ENCODE data around the gene KCTD1. TPM values are rescaled to one million over a fixed set of nuclear protein-coding genes. Genes with fewer than 3 reads are reported as not detected.

KCTD1 gene
- total and polyA plus RNA-seq, 2 experiments from 2014 or later = 5.4 to 13.8 TPM

DNA sequence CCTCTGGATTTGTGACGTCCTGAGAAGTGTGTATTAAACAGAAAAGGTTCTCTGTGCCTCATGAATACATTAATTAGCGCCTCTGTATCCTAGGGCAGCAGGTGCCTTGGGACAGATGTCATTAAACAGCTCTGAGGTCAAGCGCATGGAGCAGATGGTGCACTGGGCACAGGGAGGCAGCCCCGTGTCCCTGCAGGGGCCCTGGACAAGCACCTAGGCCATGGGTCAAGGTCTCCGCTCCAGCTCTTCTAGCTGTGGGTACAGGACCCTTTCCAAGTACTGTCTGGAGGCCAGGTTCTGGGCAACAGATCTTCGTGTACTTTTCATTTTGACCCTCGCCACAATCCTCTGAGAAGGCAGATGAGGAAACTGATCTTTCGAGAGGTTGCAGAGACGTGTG lies 126.4 kb downstream of the KCTD1 start:
- H3K4me3 ChIP-seq = no peak overlapping the region
- H3K36me3 ChIP-seq (replicated peaks; ENCODE audit: insufficient read depth, low read depth) = no peaks in the 10 kb centered on the region
- no peak overlapping the region for H3K4me2 ChIP-seq
- peaks cover 4% of the 10 kb centered on the region for H3K4me1 ChIP-seq (ENCODE audit: insufficient read depth)
- H3K9me3 ChIP-seq (ENCODE audit: low read depth) = no peaks in the 10 kb centered on the region
- DNase-seq (ENCODE audit: low spot score) = no peak
- no peak overlapping the region for H2AFZ ChIP-seq
- H3K79me2 ChIP-seq = no peaks in the 10 kb centered on the region
- H3K27ac ChIP-seq = no peak overlapping the region
- TF ChIP-seq, protein P1, sequence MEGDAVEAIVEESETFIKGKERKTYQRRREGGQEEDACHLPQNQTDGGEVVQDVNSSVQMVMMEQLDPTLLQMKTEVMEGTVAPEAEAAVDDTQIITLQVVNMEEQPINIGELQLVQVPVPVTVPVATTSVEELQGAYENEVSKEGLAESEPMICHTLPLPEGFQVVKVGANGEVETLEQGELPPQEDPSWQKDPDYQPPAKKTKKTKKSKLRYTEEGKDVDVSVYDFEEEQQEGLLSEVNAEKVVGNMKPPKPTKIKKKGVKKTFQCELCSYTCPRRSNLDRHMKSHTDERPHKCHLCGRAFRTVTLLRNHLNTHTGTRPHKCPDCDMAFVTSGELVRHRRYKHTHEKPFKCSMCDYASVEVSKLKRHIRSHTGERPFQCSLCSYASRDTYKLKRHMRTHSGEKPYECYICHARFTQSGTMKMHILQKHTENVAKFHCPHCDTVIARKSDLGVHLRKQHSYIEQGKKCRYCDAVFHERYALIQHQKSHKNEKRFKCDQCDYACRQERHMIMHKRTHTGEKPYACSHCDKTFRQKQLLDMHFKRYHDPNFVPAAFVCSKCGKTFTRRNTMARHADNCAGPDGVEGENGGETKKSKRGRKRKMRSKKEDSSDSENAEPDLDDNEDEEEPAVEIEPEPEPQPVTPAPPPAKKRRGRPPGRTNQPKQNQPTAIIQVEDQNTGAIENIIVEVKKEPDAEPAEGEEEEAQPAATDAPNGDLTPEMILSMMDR (IDR thresholded peaks at IDR 0.05; ENCODE audit: poor library complexity) = no peak
- TF ChIP-seq EZH2phosphoT487 (IDR thresholded peaks at IDR 0.05; ENCODE audit: low read depth, severe bottlenecking, unreplicated experiment) (no peak), EZH2 (IDR thresholded peaks at IDR 0.05; ENCODE audit: borderline replicate concordance) (no peak)
- no peaks in the 10 kb centered on the region for H3K27me3 ChIP-seq
- no peaks in the 10 kb centered on the region for H3K9me2 ChIP-seq (replicated peaks; ENCODE audit: insufficient read depth)
- no peaks in the 10 kb centered on the region for H4K20me1 ChIP-seq (ENCODE audit: insufficient read depth, poor library complexity, severe bottlenecking)
- 94% methylated on average over 9 of the region's 9 CpGs for WGBS (ENCODE audit: low lambda C conversion rate, missing lambda C conversion rate)

DNA sequence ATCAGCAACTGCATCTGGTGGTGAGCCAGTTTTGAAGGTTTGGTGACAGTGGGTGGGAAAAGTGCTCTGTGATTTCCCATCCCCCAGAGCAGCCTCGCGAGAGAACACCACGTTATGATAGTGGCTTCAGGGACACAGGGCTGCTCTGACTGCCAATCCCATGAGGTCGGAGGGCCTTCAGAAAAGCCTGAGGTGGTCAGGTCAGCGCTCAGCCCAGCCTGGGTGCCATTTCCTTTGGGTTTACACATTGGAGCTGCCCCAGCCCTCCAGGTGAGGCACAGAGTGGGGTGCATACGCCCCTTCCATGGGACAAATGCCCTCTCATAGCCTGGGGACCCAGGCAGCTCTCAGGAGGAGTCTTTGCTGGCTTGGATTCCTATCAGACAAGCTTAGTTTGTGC lies 126.8 kb downstream of the KCTD1 start:
- H3K36me3 ChIP-seq (replicated peaks; ENCODE audit: insufficient read depth, low read depth) = no peaks in the 10 kb centered on the region
- no peaks in the 10 kb centered on the region for H3K79me2 ChIP-seq
- H4K20me1 ChIP-seq (ENCODE audit: insufficient read depth, poor library complexity, severe bottlenecking) = no peaks in the 10 kb centered on the region
- H3K27me3 ChIP-seq = no peaks in the 10 kb centered on the region
- H3K9me2 ChIP-seq (replicated peaks; ENCODE audit: insufficient read depth) = no peaks in the 10 kb centered on the region
- peaks cover 4% of the 10 kb centered on the region for H3K4me1 ChIP-seq (ENCODE audit: insufficient read depth)
- no peak overlapping the region for H2AFZ ChIP-seq
- H3K4me3 ChIP-seq = no peak overlapping the region
- no peaks in the 10 kb centered on the region for H3K9me3 ChIP-seq (ENCODE audit: low read depth)
- 82% methylated on average over 6 of the region's 6 CpGs for WGBS (ENCODE audit: low lambda C conversion rate, missing lambda C conversion rate)
- H3K4me2 ChIP-seq = no peak overlapping the region
- H3K27ac ChIP-seq = no peak overlapping the region
- no peak for DNase-seq (ENCODE audit: low spot score)
- no peak for TF ChIP-seq EZH2 (IDR thresholded peaks at IDR 0.05; ENCODE audit: borderline replicate concordance)
- TF ChIP-seq EZH2phosphoT487 (IDR thresholded peaks at IDR 0.05; ENCODE audit: low read depth, severe bottlenecking, unreplicated experiment) = no peak
- TF ChIP-seq, protein P1 (IDR thresholded peaks at IDR 0.05; ENCODE audit: poor library complexity) = no peak

- H3K9me3 ChIP-seq (ENCODE audit: low read depth) = no peaks in the 10 kb centered on the region
- H3K4me2 ChIP-seq = no peak overlapping the region
- no peaks in the 10 kb centered on the region for H3K9me2 ChIP-seq (replicated peaks; ENCODE audit: insufficient read depth)
- H3K4me1 ChIP-seq (ENCODE audit: insufficient read depth) = peaks cover 4% of the 10 kb centered on the region
- H4K20me1 ChIP-seq (ENCODE audit: insufficient read depth, poor library complexity, severe bottlenecking) = no peaks in the 10 kb centered on the region
- no peak for DNase-seq (ENCODE audit: low spot score)
- no peak overlapping the region for H3K27ac ChIP-seq
- H3K27me3 ChIP-seq = no peaks in the 10 kb centered on the region
- TF ChIP-seq EZH2phosphoT487 (IDR thresholded peaks at IDR 0.05; ENCODE audit: low read depth, severe bottlenecking, unreplicated experiment) = no peak
- TF ChIP-seq EZH2 (IDR thresholded peaks at IDR 0.05; ENCODE audit: borderline replicate concordance) = no peak
- no peak overlapping the region for H3K4me3 ChIP-seq
- H3K79me2 ChIP-seq = no peaks in the 10 kb centered on the region
- H2AFZ ChIP-seq = no peak overlapping the region
- no peaks in the 10 kb centered on the region for H3K36me3 ChIP-seq (replicated peaks; ENCODE audit: insufficient read depth, low read depth)
- WGBS (ENCODE audit: low lambda C conversion rate, missing lambda C conversion rate) = 72% methylated on average over 9 of the region's 9 CpGs
Observed at GRCh38 chr18:26419746-26420145, 128.6 kb downstream of the KCTD1 start.

GRCh38 chr18:26418225-26418624 lies 130.1 kb downstream of the KCTD1 start:
- no peaks in the 10 kb centered on the region for H4K20me1 ChIP-seq (ENCODE audit: insufficient read depth, poor library complexity, severe bottlenecking)
- no peak for DNase-seq (ENCODE audit: low spot score)
- H3K79me2 ChIP-seq = no peaks in the 10 kb centered on the region
- TF ChIP-seq, protein P1 (IDR thresholded peaks at IDR 0.05; ENCODE audit: poor library complexity) = no peak
- no peak for TF ChIP-seq EZH2phosphoT487 (IDR thresholded peaks at IDR 0.05; ENCODE audit: low read depth, severe bottlenecking, unreplicated experiment)
- TF ChIP-seq EZH2 (IDR thresholded peaks at IDR 0.05; ENCODE audit: borderline replicate concordance) = no peak
- WGBS (ENCODE audit: low lambda C conversion rate, missing lambda C conversion rate) = 94% methylated on average over 4 of the region's 4 CpGs
- H3K27ac ChIP-seq = no peak overlapping the region
- H3K9me3 ChIP-seq (ENCODE audit: low read depth) = no peaks in the 10 kb centered on the region
- peaks cover 4% of the 10 kb centered on the region for H3K4me1 ChIP-seq (ENCODE audit: insufficient read depth)
- H3K4me2 ChIP-seq = no peak overlapping the region
- H3K4me3 ChIP-seq = no peak overlapping the region
- no peak overlapping the region for H2AFZ ChIP-seq
- H3K9me2 ChIP-seq (replicated peaks; ENCODE audit: insufficient read depth) = no peaks in the 10 kb centered on the region
- H3K27me3 ChIP-seq = no peaks in the 10 kb centered on the region
- no peaks in the 10 kb centered on the region for H3K36me3 ChIP-seq (replicated peaks; ENCODE audit: insufficient read depth, low read depth)
